Trophoblast cell (in vitro differentiated cells and primary cell): ENCODE data around the gene WNT7B.

Experiments used
- DNase-seq, 2 donors: peaks; one replicate each; pipeline ENCODE4 v3.0.0-alpha.2; 2016
- H2AFZ ChIP-seq: 2 replicates; pipeline ENCODE4 v1.6.1; 2013; ENCODE audit warnings: low read length, moderate library complexity, mild to moderate bottlenecking; ENCODE audit not compliant: insufficient read depth, poor library complexity
- H2AK5ac ChIP-seq: 2 replicates; pipeline ENCODE4 v1.6.1; 2013; ENCODE audit warnings: mild to moderate bottlenecking, low read length
- H2BK120ac ChIP-seq: 2 replicates; pipeline ENCODE4 v1.6.1; 2013; ENCODE audit warnings: low read length, mild to moderate bottlenecking, moderate library complexity; ENCODE audit not compliant: insufficient read depth, poor library complexity
- H2BK12ac ChIP-seq: 2 replicates; pipeline ENCODE4 v1.6.1; 2013; ENCODE audit warnings: mild to moderate bottlenecking, low read length, moderate library complexity
- H2BK5ac ChIP-seq: 2 replicates; pipeline ENCODE4 v1.6.1; 2013; ENCODE audit warnings: low read length, low read depth, moderate library complexity, mild to moderate bottlenecking; ENCODE audit not compliant: poor library complexity
- H3K14ac ChIP-seq: 2 replicates; pipeline ENCODE4 v1.6.1; 2013; ENCODE audit warnings: mild to moderate bottlenecking, low read length
- H3K18ac ChIP-seq: 2 replicates; pipeline ENCODE4 v1.6.1; 2013; ENCODE audit warnings: mild to moderate bottlenecking, low read length
- H3K23ac ChIP-seq: 2 replicates; pipeline ENCODE4 v1.6.1; 2013; ENCODE audit warnings: low read length
- H3K27ac ChIP-seq: 2 replicates; pipeline ENCODE4 v1.5.1; 2013; ENCODE audit warnings: low read depth, mild to moderate bottlenecking, inconsistent platforms, low read length, moderate library complexity
- H3K27me3 ChIP-seq: 2 replicates; pipeline ENCODE4 v1.6.1; 2013; ENCODE audit warnings: inconsistent platforms, mild to moderate bottlenecking, low read length, moderate library complexity; ENCODE audit not compliant: insufficient read depth
- H3K36me3 ChIP-seq, 2 experiments: 1 replicate in 1 of 2; 2 replicates in 1 of 2; pipeline ENCODE4 v1.6.1; 2013; ENCODE audit warnings: low read length in 2 of 2, mild to moderate bottlenecking in 2 of 2, moderate library complexity in 1 of 2; ENCODE audit not compliant: insufficient read depth in 2 of 2, control insufficient read depth in 1 of 2
- H3K4ac ChIP-seq: 2 replicates; pipeline ENCODE4 v1.6.1; 2013; ENCODE audit warnings: low read depth, mild to moderate bottlenecking, low read length, moderate library complexity
- H3K4me1 ChIP-seq, 2 experiments: 1 replicate in 1 of 2; 2 replicates in 1 of 2; pipeline ENCODE4 v1.6.1; 2013; ENCODE audit warnings: low read length in 2 of 2, mild to moderate bottlenecking in 2 of 2, moderate library complexity in 1 of 2; ENCODE audit not compliant: insufficient read depth in 2 of 2, control insufficient read depth in 1 of 2
- H3K4me2 ChIP-seq: 2 replicates; pipeline ENCODE4 v1.6.1; 2013; ENCODE audit warnings: inconsistent platforms, mild to moderate bottlenecking, low read length, moderate library complexity
- H3K4me3 ChIP-seq: 2 replicates; pipeline ENCODE4 v1.5.1; 2013; ENCODE audit warnings: mild to moderate bottlenecking, low read depth, low read length, inconsistent platforms
- H3K79me1 ChIP-seq: one replicate; pipeline ENCODE4 v1.6.1; 2013; ENCODE audit warnings: low read length
- H3K79me2 ChIP-seq: 2 replicates; pipeline ENCODE4 v1.6.1; 2013; ENCODE audit warnings: low read length, mild to moderate bottlenecking; ENCODE audit not compliant: control insufficient read depth, insufficient read depth, poor library complexity
- H3K9ac ChIP-seq: 2 replicates; pipeline ENCODE4 v1.6.1; 2013; ENCODE audit warnings: mild to moderate bottlenecking, low read length
- H3K9me3 ChIP-seq: 2 replicates; pipeline ENCODE4 v1.6.1; 2013; ENCODE audit warnings: low read depth, mild to moderate bottlenecking, control low read depth, inconsistent platforms, low read length; ENCODE audit not compliant: insufficient read depth
- H4K12ac ChIP-seq: 2 replicates; pipeline ENCODE4 v1.6.1; 2013; ENCODE audit warnings: low read depth, mild to moderate bottlenecking, low read length, moderate library complexity
- H4K8ac ChIP-seq: 2 replicates; pipeline ENCODE4 v1.6.1; 2013; ENCODE audit warnings: low read depth, mild to moderate bottlenecking, low read length, moderate library complexity
- H4K91ac ChIP-seq: one replicate; pipeline ENCODE4 v1.6.1; 2013; ENCODE audit warnings: low read depth, mild to moderate bottlenecking, low read length, moderate library complexity
- WGBS: extraction: QIAGEN DNeasy Blood & Tissue Kit; methylation state at CpG from one replicate; pipeline ENCODE4 v1.1.7; 2013; ENCODE audit warnings: missing lambda C conversion rate; ENCODE audit not compliant: insufficient read length, insufficient coverage; ENCODE audit errors: extremely low coverage; 5-methylcytosine and 5-hydroxymethylcytosine counted together

Gene WNT7B

DNA sequence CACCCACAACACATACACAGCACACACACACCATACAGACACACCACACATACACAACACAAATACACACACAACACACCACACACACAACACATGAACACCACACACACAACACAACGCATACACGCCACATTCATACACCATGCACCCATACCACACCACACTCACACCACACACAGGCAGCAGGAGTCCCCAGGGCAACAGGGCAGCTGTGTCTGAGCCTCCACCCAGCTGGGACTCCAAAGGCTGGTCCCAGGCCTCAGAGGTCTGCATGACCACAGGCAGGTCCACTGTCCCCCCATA is 3.3 kb upstream of the WNT7B start:
- H2BK12ac ChIP-seq: no peak overlapping the region
- H4K91ac ChIP-seq: no peak overlapping the region
- H3K79me2 ChIP-seq: no peaks in the 10 kb centered on the region
- WGBS: 100% methylated on average over 2 of the region's 2 CpGs
- peak overlapping the region; percentile 3 for H3K4me3 ChIP-seq
- H3K27me3 ChIP-seq: peaks cover 15% of the 10 kb centered on the region
- peaks cover 24% of the 10 kb centered on the region for H3K9me3 ChIP-seq
- no peak overlapping the region for H3K23ac ChIP-seq
- no peak overlapping the region for H3K4ac ChIP-seq
- no peak overlapping the region for H3K18ac ChIP-seq
- no peak overlapping the region for H2AFZ ChIP-seq
- no peak overlapping the region for H4K8ac ChIP-seq
- H3K4me1 ChIP-seq: peaks cover 15 to 22% of the 10 kb centered on the region in 2 experiments
- H3K36me3 ChIP-seq: no peaks in the 10 kb centered on the region
- H3K4me2 ChIP-seq: no peak overlapping the region
- H3K14ac ChIP-seq: no peak overlapping the region
- H2BK5ac ChIP-seq: no peak overlapping the region
- peaks cover 6% of the 10 kb centered on the region for H3K79me1 ChIP-seq
- H2BK120ac ChIP-seq: no peak overlapping the region
- no peak overlapping the region for H2AK5ac ChIP-seq
- DNase-seq: no peak
- H3K9ac ChIP-seq: peak overlapping the region; percentile 16
- H4K12ac ChIP-seq: no peak overlapping the region
- H3K27ac ChIP-seq: no peak overlapping the region

DNA sequence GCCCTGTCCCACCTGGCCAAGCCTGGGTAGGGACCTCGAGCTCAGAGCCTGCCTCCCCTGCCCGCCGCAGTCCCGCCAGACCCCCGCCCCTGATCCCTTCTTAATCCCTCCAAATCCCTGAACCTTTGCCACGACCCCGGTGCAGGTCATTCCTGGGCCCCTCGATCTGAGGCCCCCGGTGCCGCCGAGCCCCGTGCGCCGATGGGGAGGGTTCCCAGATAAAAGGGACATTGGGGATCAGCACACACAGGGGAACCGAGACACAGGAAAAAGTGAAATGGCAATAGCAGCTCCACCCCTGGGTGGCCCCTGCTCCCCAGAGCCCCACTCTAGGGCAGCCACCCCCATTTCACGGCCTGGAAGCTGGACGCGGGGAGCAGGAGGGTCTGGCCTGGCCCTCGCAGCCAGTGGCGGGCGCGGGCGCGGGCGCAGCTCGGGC is 1.3 kb upstream of the WNT7B start:
- no peak overlapping the region for H2BK120ac ChIP-seq
- H4K12ac ChIP-seq: no peak overlapping the region
- H4K91ac ChIP-seq: peak overlapping the region; percentile 48
- no peak for DNase-seq
- H3K36me3 ChIP-seq: no peaks in the 10 kb centered on the region
- peaks cover 25 to 29% of the 10 kb centered on the region in 2 experiments for H3K4me1 ChIP-seq
- H3K27ac ChIP-seq: no peak overlapping the region
- no peak overlapping the region for H2BK5ac ChIP-seq
- WGBS: no CpG with 5 or more reads among the region's 26 CpGs
- no peak overlapping the region for H3K23ac ChIP-seq
- H3K79me2 ChIP-seq: no peaks in the 10 kb centered on the region
- H3K4me2 ChIP-seq: peak overlapping the region; percentile 88
- no peak overlapping the region for H4K8ac ChIP-seq
- H3K27me3 ChIP-seq: peaks cover 32% of the 10 kb centered on the region
- H3K9me3 ChIP-seq: peaks cover 24% of the 10 kb centered on the region
- H2AFZ ChIP-seq: no peak overlapping the region
- H3K14ac ChIP-seq: no peak overlapping the region
- no peak overlapping the region for H3K18ac ChIP-seq
- no peak overlapping the region for H3K9ac ChIP-seq
- H2BK12ac ChIP-seq: peak overlapping the region; percentile 16
- peaks cover 6% of the 10 kb centered on the region for H3K79me1 ChIP-seq
- H3K4me3 ChIP-seq: no peak overlapping the region
- no peak overlapping the region for H2AK5ac ChIP-seq
- H3K4ac ChIP-seq: no peak overlapping the region

DNA sequence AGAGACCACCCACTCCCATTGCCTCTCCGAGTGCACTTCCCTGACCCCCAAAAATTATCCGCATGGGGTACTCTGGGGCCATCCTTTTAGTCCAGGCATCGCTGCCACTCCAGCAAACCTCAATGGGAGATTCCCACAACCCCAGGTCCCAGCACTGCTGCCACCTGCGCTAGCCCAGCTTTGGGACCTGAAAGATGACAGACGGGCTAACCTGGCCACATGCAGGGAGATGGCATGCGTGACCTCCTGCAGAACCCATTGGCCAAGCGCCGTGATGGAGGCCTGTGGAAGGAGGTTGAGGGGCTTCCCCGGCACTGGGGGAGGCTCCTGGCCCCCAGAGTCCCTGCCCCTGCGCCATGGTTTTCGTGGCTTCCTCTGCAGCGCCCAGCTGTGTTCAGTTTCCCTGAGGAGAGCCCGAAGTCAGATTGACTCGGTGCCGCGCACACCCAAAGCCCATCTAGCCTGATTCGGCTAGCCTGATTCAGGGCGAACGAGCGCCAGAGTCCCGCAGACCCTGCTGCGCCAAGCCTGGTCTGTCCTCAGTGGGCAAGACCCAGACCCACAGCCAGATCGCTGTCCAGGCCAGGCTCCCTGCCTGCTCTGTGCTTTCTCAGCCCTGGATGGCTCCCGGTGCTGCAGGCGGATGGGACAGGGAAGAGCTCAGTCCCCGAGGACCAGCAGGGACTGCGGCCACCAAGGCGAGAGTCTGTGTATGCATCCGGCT is 751 bp upstream of the WNT7B start:
- H3K9me3 ChIP-seq: peaks cover 26% of the 10 kb centered on the region
- no peak overlapping the region for H2BK120ac ChIP-seq
- H2BK5ac ChIP-seq: no peak overlapping the region
- no peaks in the 10 kb centered on the region for H3K79me2 ChIP-seq
- H3K27me3 ChIP-seq: peaks cover 36% of the 10 kb centered on the region
- peak in 1 of 2 donors; percentile 24 for DNase-seq
- no peaks in the 10 kb centered on the region for H3K36me3 ChIP-seq
- H4K8ac ChIP-seq: no peak overlapping the region
- WGBS: no CpG with 5 or more reads among the region's 29 CpGs
- peaks cover 25 to 29% of the 10 kb centered on the region in 2 experiments for H3K4me1 ChIP-seq
- no peak overlapping the region for H2AK5ac ChIP-seq
- peak overlapping the region; percentile 88 for H3K4me2 ChIP-seq
- no peak overlapping the region for H3K4ac ChIP-seq
- no peak overlapping the region for H2BK12ac ChIP-seq
- no peak overlapping the region for H3K9ac ChIP-seq
- peaks cover 6% of the 10 kb centered on the region for H3K79me1 ChIP-seq
- H3K27ac ChIP-seq: no peak overlapping the region
- H3K18ac ChIP-seq: no peak overlapping the region
- H4K91ac ChIP-seq: no peak overlapping the region
- H3K4me3 ChIP-seq: no peak overlapping the region
- H4K12ac ChIP-seq: no peak overlapping the region
- no peak overlapping the region for H3K14ac ChIP-seq
- H2AFZ ChIP-seq: no peak overlapping the region
- no peak overlapping the region for H3K23ac ChIP-seq

DNA sequence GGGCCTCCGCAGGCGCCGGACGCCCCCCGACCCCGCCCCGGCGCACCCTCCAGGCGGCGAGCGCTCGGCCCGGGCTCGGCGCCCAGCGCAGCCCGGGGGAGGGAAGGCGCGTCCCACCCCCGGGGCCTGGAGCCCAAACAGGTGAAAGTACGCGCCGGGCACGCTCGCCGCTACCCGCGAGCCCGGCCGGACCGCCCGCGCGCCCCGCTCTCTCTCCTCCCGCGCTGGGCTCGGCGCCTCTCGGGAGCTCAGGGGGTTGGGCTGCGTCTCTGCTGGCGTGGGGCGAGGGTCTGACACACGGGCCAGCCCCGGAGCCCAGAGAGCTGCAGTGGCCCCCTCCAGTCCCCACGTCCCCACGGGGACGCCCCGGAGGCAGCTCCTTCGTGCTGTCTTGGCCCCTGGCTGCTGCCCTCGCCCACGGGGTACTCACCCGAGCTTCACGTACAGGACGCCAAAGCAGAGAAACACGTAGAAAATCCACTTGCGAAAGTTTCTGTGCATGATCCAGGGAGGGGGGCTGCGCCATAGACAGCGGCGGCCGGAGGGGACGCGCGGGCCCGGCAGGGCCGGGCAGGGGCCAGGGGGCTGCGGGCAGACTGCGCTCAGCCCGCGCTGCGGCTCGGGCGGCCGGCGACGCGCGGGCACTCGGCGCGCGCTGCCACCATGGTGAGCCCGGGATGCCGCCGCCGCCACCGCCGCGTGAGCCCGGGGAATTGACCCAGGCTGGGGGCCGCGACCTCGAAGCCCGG is 534 bp downstream of the WNT7B start:
- no peak overlapping the region for H4K12ac ChIP-seq
- no peak overlapping the region for H3K4ac ChIP-seq
- peak overlapping the region; percentile 28 for H2BK120ac ChIP-seq
- H3K9me3 ChIP-seq: peaks cover 28% of the 10 kb centered on the region
- no peak overlapping the region for H3K23ac ChIP-seq
- H3K4me3 ChIP-seq: peak overlapping the region; percentile 68
- H3K18ac ChIP-seq: peak overlapping the region; percentile 10
- H3K27ac ChIP-seq: no peak overlapping the region
- H3K9ac ChIP-seq: no peak overlapping the region
- H3K79me1 ChIP-seq: peaks cover 8% of the 10 kb centered on the region
- H3K4me2 ChIP-seq: peak overlapping the region; percentile 88
- peak overlapping the region; percentile 2 for H3K14ac ChIP-seq
- no peak overlapping the region for H2BK5ac ChIP-seq
- H4K91ac ChIP-seq: peak overlapping the region; percentile 29
- H2BK12ac ChIP-seq: no peak overlapping the region
- H3K27me3 ChIP-seq: peaks cover 48% of the 10 kb centered on the region
- no CpG with 5 or more reads among the region's 94 CpGs for WGBS
- H2AFZ ChIP-seq: peak overlapping the region; percentile 38
- peak in 1 of 2 donors; percentile 20 for DNase-seq
- no peak overlapping the region for H4K8ac ChIP-seq
- peaks cover 29 to 38% of the 10 kb centered on the region in 2 experiments for H3K4me1 ChIP-seq
- H3K36me3 ChIP-seq: no peaks in the 10 kb centered on the region
- no peaks in the 10 kb centered on the region for H3K79me2 ChIP-seq
- H2AK5ac ChIP-seq: no peak overlapping the region
